ENCODE results near the gene FAM110D. TPM values are rescaled to one million over a fixed set of nuclear protein-coding genes. Genes with fewer than 3 reads are reported as not detected.
A peak's percentile ranks its signal among the peaks of the same experiment; 100 is the strongest.

Gene FAM110D
- total and polyA plus RNA-seq, 10 of the 15 experiments (the other 5 are each of a cell fraction or from before 2014, with no cell fraction given), result 0.06 TPM; not detected in 9

GRCh38 chr1:26169669-26170471 lies 11.0 kb downstream of the FAM110D start, which contains the start of gene ZNF593 (continued):
- TF ChIP-seq PML (IDR thresholded peaks at IDR 0.05; ENCODE audit: low read length) (no peak; the same call in 1 of the 2 replicates), RB1 (IDR thresholded peaks at IDR 0.05; ENCODE audit: borderline replicate concordance) (0 out of 2 replicates have a peak, but pooled peaks have one; percentile 57), SREBF1 (IDR thresholded peaks at IDR 0.05; ENCODE audit: low read length) (0 out of 2 replicates have a peak, but pooled peaks have one; percentile 25), ATF3 (IDR thresholded peaks at IDR 0.05; ENCODE audit: borderline replicate concordance, extremely low read depth, low read depth, low read length) (peak; percentile 38; the same call in 1 of the 2 replicates), KAT2A (conservative IDR thresholded peaks at IDR 0.05; ENCODE audit: control insufficient read depth, low read depth, low read length) (no peak), POLR2AphosphoS2 (IDR thresholded peaks at IDR 0.05; ENCODE audit: low read depth, low read length) (0 out of 2 replicates have a peak, but pooled peaks have one; percentile 66), KDM1A (IDR thresholded peaks at IDR 0.05; ENCODE audit: borderline replicate concordance) (no peak), CBX3 (IDR thresholded peaks at IDR 0.05; ENCODE audit: borderline replicate concordance, low read depth) (no peak), E4F1 (IDR thresholded peaks at IDR 0.05; ENCODE audit: borderline replicate concordance, partially characterized antibody) (peak; percentile 76), RBBP5 (conservative IDR thresholded peaks at IDR 0.05) (no peak), ZNF274 (IDR thresholded peaks at IDR 0.05; ENCODE audit: insufficient read depth, insufficient read length) (no peak), BCL11A (IDR thresholded peaks at IDR 0.05; ENCODE audit: low read depth, low read length) (no peak), RELA (IDR thresholded peaks at IDR 0.05; ENCODE audit: borderline replicate concordance, partially characterized antibody) (peak; percentile 49), ZNF24 (IDR thresholded peaks at IDR 0.05) (peak; percentile 32; the same call in 1 of the 2 replicates), SP1 (IDR thresholded peaks at IDR 0.05; ENCODE audit: low read depth, low read length) (peak; percentile 70), YBX1 (IDR thresholded peaks at IDR 0.05) (no peak)
- TF ChIP-seq, protein P1, sequence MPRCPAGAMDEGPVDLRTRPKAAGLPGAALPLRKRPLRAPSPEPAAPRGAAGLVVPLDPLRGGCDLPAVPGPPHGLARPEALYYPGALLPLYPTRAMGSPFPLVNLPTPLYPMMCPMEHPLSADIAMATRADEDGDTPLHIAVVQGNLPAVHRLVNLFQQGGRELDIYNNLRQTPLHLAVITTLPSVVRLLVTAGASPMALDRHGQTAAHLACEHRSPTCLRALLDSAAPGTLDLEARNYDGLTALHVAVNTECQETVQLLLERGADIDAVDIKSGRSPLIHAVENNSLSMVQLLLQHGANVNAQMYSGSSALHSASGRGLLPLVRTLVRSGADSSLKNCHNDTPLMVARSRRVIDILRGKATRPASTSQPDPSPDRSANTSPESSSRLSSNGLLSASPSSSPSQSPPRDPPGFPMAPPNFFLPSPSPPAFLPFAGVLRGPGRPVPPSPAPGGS (IDR thresholded peaks at IDR 0.05; ENCODE audit: borderline replicate concordance, insufficient read depth, low read depth, low read length, poor library complexity, severe bottlenecking), result no peak
- TF ChIP-seq, protein P2, sequence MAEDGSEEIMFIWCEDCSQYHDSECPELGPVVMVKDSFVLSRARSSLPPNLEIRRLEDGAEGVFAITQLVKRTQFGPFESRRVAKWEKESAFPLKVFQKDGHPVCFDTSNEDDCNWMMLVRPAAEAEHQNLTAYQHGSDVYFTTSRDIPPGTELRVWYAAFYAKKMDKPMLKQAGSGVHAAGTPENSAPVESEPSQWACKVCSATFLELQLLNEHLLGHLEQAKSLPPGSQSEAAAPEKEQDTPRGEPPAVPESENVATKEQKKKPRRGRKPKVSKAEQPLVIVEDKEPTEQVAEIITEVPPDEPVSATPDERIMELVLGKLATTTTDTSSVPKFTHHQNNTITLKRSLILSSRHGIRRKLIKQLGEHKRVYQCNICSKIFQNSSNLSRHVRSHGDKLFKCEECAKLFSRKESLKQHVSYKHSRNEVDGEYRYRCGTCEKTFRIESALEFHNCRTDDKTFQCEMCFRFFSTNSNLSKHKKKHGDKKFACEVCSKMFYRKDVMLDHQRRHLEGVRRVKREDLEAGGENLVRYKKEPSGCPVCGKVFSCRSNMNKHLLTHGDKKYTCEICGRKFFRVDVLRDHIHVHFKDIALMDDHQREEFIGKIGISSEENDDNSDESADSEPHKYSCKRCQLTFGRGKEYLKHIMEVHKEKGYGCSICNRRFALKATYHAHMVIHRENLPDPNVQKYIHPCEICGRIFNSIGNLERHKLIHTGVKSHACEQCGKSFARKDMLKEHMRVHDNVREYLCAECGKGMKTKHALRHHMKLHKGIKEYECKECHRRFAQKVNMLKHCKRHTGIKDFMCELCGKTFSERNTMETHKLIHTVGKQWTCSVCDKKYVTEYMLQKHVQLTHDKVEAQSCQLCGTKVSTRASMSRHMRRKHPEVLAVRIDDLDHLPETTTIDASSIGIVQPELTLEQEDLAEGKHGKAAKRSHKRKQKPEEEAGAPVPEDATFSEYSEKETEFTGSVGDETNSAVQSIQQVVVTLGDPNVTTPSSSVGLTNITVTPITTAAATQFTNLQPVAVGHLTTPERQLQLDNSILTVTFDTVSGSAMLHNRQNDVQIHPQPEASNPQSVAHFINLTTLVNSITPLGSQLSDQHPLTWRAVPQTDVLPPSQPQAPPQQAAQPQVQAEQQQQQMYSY (CRISPR knock-in tag; IDR thresholded peaks at IDR 0.05), result peak; percentile 75; the same call in 1 of the 2 replicates
